ENCODE results near the gene SMIM44. TPM values are rescaled to one million over a fixed set of nuclear protein-coding genes. Genes with fewer than 3 reads are reported as not detected.

The SMIM44 gene
- total and polyA plus RNA-seq, 2 donors from 2014 or later: not detected

DNA sequence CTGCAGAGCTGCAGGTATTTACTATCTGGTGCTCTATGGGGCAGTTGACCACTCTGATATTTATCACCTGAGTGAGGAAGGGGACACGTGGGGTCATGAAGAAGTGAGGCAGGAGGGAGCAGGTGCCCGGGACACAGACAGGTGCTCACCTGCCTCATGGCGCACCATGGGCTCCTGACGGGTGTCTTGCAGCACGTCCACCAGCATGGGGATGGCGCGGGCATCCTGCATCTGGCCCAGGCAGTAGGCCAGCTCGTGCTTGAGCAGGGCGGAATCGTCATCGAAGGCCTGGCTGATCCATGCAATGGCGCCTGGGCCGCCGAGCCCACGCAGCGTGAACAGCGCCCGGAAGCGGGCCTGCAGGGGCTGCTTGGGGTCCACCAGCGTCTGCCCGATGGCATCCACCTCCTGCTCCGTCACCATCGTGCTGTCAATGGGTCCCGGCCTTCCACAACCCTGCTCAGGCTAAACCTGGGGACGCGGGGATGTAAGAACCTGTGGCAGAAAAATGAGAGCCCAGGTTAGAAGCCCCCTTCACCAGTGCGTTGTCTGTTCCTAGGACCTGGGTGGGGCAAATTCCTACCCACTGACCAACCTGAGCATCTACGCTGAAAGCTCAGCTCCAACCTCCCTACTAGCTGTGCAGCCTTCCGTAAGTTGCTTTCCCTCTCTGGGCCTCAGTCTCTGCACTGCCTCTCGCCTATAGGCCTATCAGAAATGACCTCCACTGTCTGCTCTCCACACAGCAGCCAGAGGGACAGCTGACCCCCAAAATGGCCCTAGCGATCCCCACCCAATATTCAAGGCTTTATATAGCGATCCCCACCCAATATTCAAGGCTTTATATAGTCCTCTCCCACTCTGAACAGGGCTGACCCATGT, 13.4 kb upstream of the SMIM44 start:
- TF ChIP-seq CTCF (IDR thresholded peaks at IDR 0.05; ENCODE audit: borderline replicate concordance, extremely low read depth, insufficient read depth): no peak
- Histone ChIP-seq H3K4me3 (ENCODE audit: low read length in 3 of 3) (no peak overlapping the region), H3K9ac (ENCODE audit: low read length in 3 of 3) (no peak overlapping the region), H3K4me1 (ENCODE audit: control insufficient read depth in 2 of 3, insufficient read depth in 2 of 3, low read depth in 1 of 3, low read length in 3 of 3) (peaks cover 0 to 15% (median 4%) of the 10 kb centered on the region in 3 donors), H3K36me3 (ENCODE audit: control insufficient read depth in 2 of 3, insufficient read depth in 3 of 3, low read length in 3 of 3) (peaks cover 2 to 14% (median 3%) of the 10 kb centered on the region in 3 donors), H3K27me3 (ENCODE audit: control insufficient read depth, insufficient read depth, low read length) (no peaks in the 10 kb centered on the region), H3K27ac (ENCODE audit: low read depth in 2 of 2, low read length in 2 of 2) (no peak overlapping the region), H3K9me3 (ENCODE audit: control insufficient read depth in 2 of 3, insufficient read depth in 1 of 3, low read length in 3 of 3) (no peaks in the 10 kb centered on the region)
- DNase-seq: no peak
- intact Hi-C loops (cut with DNase I): no loop called here
- no peak for FAIRE-seq

- DNase-seq (no peak), FAIRE-seq (no peak)
- Histone ChIP-seq H3K27ac (ENCODE audit: low read depth in 2 of 2, low read length in 2 of 2) (no peak overlapping the region), H3K27me3 (ENCODE audit: control insufficient read depth, insufficient read depth, low read length) (no peaks in the 10 kb centered on the region), H3K4me1 (ENCODE audit: control insufficient read depth in 2 of 3, insufficient read depth in 2 of 3, low read depth in 1 of 3, low read length in 3 of 3) (peaks cover 0 to 11% (median 0%) of the 10 kb centered on the region in 3 donors), H3K36me3 (ENCODE audit: control insufficient read depth in 2 of 3, insufficient read depth in 3 of 3, low read length in 3 of 3) (peaks cover 2 to 14% (median 7%) of the 10 kb centered on the region in 3 donors), H3K4me3 (ENCODE audit: low read length in 3 of 3) (no peak overlapping the region), H3K9ac (ENCODE audit: low read length in 3 of 3) (no peak overlapping the region), H3K9me3 (ENCODE audit: control insufficient read depth in 2 of 3, insufficient read depth in 1 of 3, low read length in 3 of 3) (no peaks in the 10 kb centered on the region)
- intact Hi-C loops (cut with DNase I): no loop called here
- TF ChIP-seq CTCF (IDR thresholded peaks at IDR 0.05; ENCODE audit: borderline replicate concordance, extremely low read depth, insufficient read depth): no peak
Observed at GRCh38 chr19:3494559-3494958, 11.3 kb upstream of the SMIM44 start.

GRCh38 chr19:3494051-3494450, 10.8 kb upstream of the SMIM44 start:
- H3K9ac ChIP-seq (ENCODE audit: low read length in 3 of 3): no peak overlapping the region
- intact Hi-C loops (cut with DNase I): no loop called here
- no peak for TF ChIP-seq CTCF (IDR thresholded peaks at IDR 0.05; ENCODE audit: borderline replicate concordance, extremely low read depth, insufficient read depth)
- no peaks in the 10 kb centered on the region for H3K27me3 ChIP-seq (ENCODE audit: control insufficient read depth, insufficient read depth, low read length)
- no peaks in the 10 kb centered on the region for H3K9me3 ChIP-seq (ENCODE audit: control insufficient read depth in 2 of 3, insufficient read depth in 1 of 3, low read length in 3 of 3)
- FAIRE-seq: no peak
- H3K4me1 ChIP-seq (ENCODE audit: control insufficient read depth in 2 of 3, insufficient read depth in 2 of 3, low read depth in 1 of 3, low read length in 3 of 3): peaks cover 0 to 8% (median 0%) of the 10 kb centered on the region in 3 donors
- peaks cover 2 to 14% (median 7%) of the 10 kb centered on the region in 3 donors for H3K36me3 ChIP-seq (ENCODE audit: control insufficient read depth in 2 of 3, insufficient read depth in 3 of 3, low read length in 3 of 3)
- DNase-seq: no peak
- H3K4me3 ChIP-seq (ENCODE audit: low read length in 3 of 3): no peak overlapping the region
- no peak overlapping the region for H3K27ac ChIP-seq (ENCODE audit: low read depth in 2 of 2, low read length in 2 of 2)

Measured in kidney (tissue), 14 donors.